GM19397 (cell line): Measurements from ENCODE around the gene MED12.

ENCODE experiments used
- ATAC-seq: cut with Tn5 transposase; IDR thresholded peaks from one replicate; pipeline ENCODE4 v1.9.1; 2021; ENCODE audit warnings: mild to moderate bottlenecking, moderate library complexity; ENCODE audit not compliant: unreplicated experiment

Gene MED12

GRCh38 chrX:71107245-71107644 lies 11.2 kb upstream of the MED12 start:
- no peak for ATAC-seq

- ATAC-seq: no peak
Measured at GRCh38 chrX:71107762-71108360, 10.5 kb upstream of the MED12 start.

DNA sequence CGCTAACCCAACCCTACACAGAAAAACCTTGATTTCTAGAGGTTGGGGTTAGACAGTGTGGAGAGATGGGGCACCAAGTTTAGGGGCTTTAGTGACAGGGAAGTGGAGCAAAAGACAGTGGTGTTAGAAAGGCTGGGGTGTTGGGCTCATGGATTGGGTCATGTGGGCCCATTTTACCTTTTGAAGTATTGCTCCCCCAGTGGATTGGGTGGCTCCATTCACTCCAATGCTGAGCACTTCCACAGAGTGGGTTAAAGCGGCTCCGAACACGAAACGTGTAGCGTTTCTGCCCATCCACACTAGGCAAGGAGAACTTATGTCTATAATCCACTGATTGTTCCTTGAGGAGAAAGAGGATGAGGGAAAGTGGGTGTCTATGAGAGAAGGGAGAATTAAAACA lies 9.3 kb upstream of the MED12 start:
- no peak for ATAC-seq

DNA sequence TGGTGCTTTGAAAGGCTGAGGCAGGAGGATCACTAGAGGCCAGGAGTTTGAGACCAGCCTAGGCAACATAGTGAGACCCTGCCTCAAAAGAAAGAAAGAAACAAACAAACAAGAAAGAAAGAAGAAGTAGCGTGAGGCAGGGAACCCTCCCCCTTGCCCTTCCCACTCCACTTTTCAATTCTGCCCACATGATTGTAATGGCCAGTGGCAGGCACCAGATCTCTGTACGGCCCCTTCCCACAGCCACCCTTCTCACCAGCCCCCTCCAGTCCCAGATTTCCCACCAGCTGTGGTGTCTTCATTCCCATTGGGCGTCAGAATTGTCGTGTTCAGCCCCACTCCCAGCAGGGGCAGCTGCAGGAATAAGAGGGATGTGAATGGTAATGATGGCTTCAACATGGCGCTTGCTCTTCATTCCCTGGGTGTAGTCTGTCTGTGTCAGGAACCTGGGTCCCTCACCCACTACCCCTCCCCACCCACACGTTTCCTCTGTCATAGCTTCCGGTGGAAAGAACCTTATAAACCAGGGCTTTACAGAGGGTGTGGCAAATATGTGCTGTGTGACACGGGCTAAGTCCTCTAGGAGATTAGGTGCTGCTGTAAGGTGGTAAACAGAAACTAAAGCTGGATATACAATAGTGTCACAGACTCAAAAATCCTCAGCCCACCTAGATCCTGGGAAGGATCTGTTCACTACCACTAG lies 7.1 kb upstream of the MED12 start, which contains the start of gene IL2RG:
TSS of gene IL2RG (minus strand) at position 437 of the 703 bp plus-strand sequence. CDS start at position 399, 38 bp downstream.
- peak; percentile 88 for ATAC-seq

DNA sequence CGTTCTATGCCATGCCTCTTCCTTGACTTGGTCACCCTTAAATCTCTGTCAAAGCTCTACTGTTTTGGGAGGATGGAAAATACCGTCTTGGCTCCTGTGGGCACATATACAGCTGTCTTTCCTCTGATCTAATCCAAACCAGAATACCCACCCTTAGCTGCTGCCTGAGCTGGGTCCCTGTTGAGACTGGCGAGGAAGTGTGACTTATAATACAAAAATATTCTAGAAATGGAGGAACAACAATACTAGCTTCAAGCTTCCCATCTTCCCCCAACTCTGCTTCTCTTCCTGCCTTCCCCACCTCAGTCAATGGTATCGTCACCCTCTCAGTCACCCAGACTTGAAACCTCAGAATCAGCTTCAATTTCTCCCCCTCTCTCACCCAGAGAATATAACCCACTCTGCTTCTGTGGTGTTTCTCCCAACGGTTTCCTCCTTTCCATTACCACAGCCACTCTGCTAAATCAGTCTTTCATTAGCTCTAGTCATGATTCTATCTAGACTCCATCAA lies 6.4 kb upstream of the MED12 start:
- peak; percentile 17 for ATAC-seq

DNA sequence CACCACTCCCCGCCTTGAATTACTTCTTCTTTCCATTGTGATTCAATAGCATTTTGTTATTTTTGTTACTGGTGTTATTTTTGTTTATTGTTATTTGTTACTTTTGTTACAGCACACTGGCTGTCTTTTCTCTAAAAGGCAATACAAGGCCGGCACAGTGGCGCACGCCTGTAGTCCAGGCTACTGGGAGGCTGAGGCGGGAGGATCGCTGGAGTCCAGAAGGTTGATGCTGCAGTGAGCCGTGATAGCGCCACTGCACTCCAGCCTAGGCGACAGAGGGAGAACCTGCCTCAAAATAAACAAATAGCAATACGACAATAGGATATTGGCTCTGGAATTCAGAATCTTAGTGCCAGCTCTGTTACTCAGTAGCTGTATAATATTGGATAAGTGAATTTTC lies 1.0 kb upstream of the MED12 start:
- ATAC-seq: no peak

DNA sequence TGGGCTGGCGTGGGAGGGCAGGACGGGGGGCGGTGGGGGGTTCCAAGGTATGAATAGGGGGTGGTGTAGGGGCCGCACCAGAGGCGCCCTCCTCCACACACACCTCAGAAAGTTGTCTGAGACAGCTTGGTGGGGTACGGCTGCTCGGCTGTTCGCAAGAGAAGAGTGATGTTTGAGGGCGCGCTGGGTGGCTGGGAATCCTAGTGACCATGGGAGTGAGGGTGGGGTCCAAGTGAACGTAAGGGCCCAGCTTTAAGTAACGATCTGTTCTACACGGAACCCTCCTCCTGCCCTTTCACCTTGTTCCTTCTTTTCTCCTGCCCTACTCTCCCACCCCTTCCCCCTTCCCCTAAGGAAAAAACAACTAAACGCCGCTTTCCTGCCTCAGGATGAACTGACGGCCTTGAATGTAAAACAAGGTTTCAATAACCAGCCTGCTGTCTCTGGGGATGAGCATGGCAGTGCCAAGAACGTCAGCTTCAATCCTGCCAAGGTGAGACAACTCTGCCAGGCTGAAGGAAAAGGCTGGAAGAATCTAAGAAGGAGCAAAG lies 664 bp downstream of the MED12 start:
- no peak for ATAC-seq

DNA sequence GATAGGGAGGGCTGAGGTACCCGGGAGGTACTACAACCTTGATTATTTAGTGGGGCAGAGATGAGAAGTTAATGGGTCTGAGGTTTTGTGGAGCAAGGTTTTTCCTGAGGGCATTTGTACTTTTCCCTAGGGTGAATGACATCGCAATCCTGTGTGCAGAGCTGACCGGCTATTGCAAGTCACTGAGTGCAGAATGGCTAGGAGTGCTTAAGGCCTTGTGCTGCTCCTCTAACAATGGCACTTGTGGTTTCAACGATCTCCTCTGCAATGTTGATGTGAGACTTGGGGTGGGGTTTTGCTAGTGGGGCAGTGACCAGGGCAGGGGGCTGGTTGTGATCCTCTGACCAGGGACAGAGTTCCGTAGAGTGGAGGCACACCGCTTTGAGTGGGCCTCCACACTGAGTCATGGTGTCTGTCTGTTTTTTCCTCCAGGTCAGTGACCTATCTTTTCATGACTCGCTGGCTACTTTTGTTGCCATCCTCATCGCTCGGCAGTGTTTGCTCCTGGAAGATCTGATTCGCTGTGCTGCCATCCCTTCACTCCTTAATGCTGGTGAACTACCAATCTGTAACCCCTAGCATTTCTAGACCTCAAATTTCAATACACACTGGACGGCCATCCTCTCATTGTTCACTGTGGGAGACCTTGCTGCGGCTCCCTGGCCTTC lies 9.9 kb downstream of the MED12 start:
- ATAC-seq: no peak

GRCh38 chrX:71128915-71129765 lies 10.7 kb downstream of the MED12 start:
- ATAC-seq: no peak

DNA sequence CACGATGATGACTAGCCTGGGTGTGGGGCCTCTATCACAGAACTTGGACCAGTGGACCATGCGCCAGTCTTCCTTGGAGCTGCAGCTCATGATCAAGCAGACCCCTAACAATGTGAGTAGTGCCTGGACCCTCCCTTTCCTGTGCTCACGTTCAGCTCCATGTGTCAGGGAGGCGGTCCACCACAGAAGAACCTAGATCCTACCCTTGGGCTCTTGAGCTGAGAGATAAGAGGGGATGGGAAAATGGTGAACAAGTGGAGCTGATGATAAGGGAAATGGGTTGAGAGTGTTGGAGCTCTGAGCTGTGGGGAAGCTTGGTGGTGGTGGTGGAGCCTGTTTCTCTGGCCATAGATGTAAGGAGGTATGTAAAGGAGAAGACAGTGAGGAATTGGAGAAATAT lies 13.1 kb downstream of the MED12 start:
- ATAC-seq: no peak

DNA sequence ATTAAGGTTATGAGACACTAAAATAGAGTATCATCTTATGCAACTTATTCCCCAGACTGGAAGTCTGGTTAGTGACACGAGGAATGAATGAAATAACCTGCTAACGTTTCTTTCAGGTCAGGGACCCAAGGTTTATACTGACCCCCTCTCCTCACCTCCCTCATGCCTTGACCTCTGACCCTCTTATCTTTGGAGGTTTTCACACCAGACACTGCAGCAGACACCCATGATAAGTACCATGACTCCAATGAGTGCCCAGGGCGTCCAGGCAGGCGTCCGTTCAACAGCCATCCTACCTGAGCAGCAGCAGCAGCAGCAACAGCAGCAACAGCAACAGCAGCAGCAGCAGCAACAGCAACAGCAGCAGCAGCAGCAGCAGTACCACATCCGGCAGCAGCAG lies 22.0 kb downstream of the MED12 start:
- ATAC-seq: no peak

GRCh38 chrX:71143508-71143907 lies 25.1 kb downstream of the MED12 start:
- no peak for ATAC-seq

GRCh38 chrX:71144651-71145050 lies 26.3 kb downstream of the MED12 start, which contains the start of gene NLGN3:
NLGN3 (plus strand) TSS chrX:71144841; CDS start chrX:71147750, 2,909 bp downstream.
- ATAC-seq: no peak

- ATAC-seq: no peak
Measured at GRCh38 chrX:71147496-71148277, 29.3 kb downstream of the MED12 start.

- ATAC-seq: no peak
Measured at GRCh38 chrX:71148278-71148663, 29.9 kb downstream of the MED12 start.

DNA sequence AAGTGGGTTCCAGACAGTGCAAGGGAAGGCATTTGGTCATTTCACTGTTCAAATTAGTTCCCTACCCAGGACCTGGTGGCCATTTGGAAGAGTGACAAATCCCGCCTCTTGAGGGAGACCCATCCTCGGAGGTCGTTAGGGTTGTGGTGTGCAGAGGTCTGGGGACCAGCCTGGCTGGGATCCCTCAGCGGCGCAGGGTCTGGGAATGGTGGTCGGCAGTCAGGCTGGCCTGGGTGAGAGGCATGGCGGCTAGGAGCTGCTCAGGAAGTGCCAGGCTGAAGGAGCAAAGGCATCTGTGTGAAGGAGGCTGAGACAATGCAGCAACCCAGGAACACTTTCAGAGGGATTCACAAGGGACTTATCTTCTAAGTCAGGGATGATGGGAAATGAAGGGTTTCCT lies 33.0 kb downstream of the MED12 start:
- ATAC-seq: no peak

DNA sequence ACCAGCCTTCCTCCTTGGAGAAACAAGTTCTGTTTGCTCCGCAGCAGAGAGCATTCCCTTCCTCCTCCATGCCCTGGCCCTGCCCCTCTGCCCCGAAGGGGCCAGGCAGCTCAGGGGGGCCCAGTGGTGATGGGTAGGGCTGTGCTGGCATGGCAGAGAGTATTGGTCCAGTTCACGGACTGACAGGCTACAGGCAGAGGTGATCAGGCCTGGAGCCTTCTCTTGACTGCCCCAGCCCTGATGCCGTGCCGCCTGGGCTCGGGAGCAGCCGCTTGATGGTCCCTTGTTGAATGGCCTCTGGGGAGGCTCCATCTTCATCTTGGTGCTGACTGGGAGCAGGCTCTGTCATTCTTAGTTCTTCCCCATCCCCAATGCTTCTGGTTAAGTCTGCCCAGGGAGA lies 35.8 kb downstream of the MED12 start:
- no peak for ATAC-seq

DNA sequence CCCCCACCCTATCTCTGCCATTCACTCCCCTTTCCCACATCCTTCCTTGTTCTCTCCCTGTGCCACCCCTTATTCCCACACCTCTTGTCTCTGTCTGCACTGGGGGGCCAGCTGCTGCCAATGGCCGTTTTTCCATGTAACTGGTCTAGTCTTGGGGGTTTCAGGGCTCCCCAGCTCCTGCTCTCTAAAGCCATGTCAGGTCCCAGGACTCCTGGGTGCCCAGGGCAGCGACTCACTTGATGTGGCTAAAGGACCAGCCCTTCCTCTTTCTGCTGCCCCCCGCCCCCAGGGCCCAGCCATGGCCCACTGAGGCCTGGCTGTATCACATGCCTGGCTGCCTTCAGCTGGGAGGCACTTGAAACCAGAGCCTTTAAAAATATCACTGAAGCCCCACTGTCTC lies 36.2 kb downstream of the MED12 start:
- ATAC-seq: no peak

- ATAC-seq: no peak
Measured at GRCh38 chrX:71158603-71159002, 40.2 kb downstream of the MED12 start.

GRCh38 chrX:71159335-71159734 lies 40.9 kb downstream of the MED12 start:
- ATAC-seq: no peak
